ENCODE data around the gene UBA52. TPM values are rescaled to one million over a fixed set of nuclear protein-coding genes. Genes with fewer than 3 reads are reported as not detected.
"Not testable (repeated sequence)": the region's sequence is repeated elsewhere in the genome, so short reads cannot be mapped to it uniquely, and the experiment has no call there.

UBA52 gene
- total RNA-seq = 1,081 and 1,137 TPM in 2 replicates
- long read RNA-seq, transcript UBA52-202 (5 exons, 2,845 nt) = minor isoform, 51 of 286 reads
- long read RNA-seq, transcript UBA52-201 (5 exons, 572 nt) = major isoform, 182 of 286 reads
- long read RNA-seq, transcript UBA52-209 (4 exons, 514 nt) = minor isoform, 37 of 286 reads
- long read RNA-seq, partial matches to known transcripts = 1 of 286 reads
- long read RNA-seq, other reads (novel, unspliced or antisense) = 10 of 286 reads

DNA sequence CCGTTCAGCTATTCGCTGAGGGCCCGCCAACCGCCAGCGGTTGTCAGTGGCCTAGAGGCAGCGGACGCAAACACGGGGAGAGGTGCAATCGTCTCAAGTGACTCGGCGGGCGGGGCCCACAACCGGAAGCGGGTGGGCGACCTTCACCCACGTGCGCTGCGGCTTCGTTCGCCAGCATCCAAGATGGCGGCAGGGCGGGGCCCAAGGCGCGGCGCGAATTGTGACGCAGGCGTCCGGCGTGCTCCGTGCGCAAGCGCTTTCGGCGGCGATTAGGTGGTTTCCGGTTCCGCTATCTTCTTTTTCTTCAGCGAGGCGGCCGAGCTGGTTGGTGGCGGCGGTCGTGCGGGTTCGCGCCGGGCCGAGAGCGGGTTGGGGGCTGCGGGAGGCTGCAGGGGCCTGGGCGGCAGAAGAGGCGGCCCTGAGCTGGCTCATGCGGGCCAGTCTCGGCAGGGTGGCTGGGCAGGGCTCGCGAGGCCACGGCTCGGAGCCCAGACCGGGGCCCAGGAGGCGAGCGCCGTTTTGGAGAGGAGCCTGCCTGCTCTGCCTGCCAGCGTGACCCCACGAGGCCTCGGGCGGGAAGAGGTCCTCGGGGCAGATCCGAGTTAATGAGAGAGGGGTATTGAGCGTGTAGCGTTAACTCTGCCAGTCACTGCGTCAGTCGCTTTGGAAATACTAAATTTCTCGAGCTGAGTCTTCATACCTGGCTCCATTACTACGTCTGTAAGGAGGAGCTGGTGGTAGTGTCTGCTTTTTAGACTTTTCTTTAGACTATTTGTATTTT is at the start of gene UBA52:
Gene UBA52 (plus strand): TSS at position 294 of the 781 bp plus-strand sequence. CDS start 1,444 bp downstream, outside the sequence.
- peak within 1 kb of the TSS; percentile 85 for H3K4me3 Mint-ChIP-seq
- DNase-seq (ENCODE audit: low read depth, low spot score) = peak; percentile 98
- H3K27me3 Mint-ChIP-seq (ENCODE audit: low read depth) = no peaks in the 10 kb centered on the region
- TF ChIP-seq CTCF (conservative IDR thresholded peaks at IDR 0.05) = peak; percentile 7
- H3K36me3 Mint-ChIP-seq (ENCODE audit: low read depth) = peaks cover 8% of the 10 kb centered on the region
- peak within 1 kb of the TSS; percentile 94 for H3K27ac Mint-ChIP-seq (ENCODE audit: unreplicated experiment)
- no peaks in the 10 kb centered on the region for H3K9me3 Mint-ChIP-seq
- H3K4me1 Mint-ChIP-seq = peaks cover 25% of the 10 kb centered on the region

DNA sequence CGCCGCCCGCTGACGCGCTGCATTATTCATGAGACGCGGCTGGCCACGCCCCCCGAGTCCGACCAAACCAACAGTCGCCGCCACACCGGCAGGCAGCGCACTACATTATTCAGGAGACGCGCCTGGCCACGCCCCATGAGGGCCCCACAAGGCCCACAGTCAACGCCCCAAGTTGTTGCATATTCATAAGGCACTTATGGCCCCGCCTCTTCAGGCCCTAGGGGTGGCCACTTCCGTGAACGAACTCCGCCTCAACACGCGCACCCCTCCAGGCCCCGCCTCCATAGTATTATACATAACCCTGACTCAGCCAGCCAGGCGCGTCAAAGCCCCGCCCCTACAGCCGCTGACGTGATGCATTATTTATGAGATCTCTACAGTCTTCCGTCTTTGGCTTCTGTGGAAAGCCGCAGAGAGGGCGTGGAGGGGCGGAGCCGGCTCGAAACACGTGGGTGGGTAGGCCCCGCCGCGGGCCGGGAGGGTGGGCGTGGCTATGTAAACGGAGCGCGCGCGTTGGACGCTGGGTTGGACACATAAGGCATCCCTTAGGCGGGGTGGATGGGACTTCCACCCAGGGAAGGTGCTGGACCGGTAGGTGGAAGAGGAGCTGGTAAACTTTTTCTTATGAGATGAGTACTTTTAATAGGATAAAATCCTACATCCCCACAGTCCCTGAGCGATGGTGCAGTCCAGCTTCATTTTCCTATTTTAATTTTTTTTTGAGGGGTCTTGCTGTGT is 49.4 kb upstream of the UBA52 start:
- DNase-seq (ENCODE audit: low read depth, low spot score) = peak; percentile 100
- Mint-ChIP-seq H3K9me3 (no peaks in the 10 kb centered on the region), H3K27ac (ENCODE audit: unreplicated experiment) (peak overlapping the region; percentile 93), H3K27me3 (ENCODE audit: low read depth) (no peaks in the 10 kb centered on the region), H3K4me1 (peaks cover 21% of the 10 kb centered on the region), H3K36me3 (ENCODE audit: low read depth) (no peaks in the 10 kb centered on the region), H3K4me3 (peak overlapping the region; percentile 98)
- no peak for TF ChIP-seq CTCF (conservative IDR thresholded peaks at IDR 0.05)

DNA sequence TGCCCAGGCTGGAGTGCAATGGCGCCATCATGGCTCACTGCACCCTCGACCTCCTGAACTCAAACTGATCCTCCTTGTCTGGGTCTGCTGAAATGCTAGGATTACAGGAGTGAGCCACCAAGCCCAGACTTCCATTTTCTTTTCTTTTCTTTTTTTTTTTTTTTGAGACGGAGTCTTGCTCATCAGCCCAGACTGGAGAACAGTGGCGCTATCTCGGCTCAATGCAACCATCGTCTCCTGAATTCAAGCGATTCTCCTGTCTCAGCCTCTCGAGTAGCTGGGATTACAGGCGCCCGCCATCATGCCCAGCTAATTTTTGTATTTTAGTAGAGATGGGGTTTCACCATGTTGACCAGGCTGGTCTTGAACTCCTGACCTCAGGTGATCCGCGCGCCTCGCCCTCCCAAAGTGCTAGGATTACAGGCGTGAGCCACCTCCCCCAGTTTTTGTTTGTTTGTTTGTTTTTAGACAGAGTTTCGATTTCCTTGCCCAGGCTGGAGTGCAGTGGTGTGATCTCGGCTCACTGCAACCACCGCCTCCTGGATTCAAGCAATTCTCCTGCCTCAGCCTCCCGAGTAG is 48.7 kb upstream of the UBA52 start:
- DNase-seq (ENCODE audit: low read depth, low spot score); H3K27me3 Mint-ChIP-seq (ENCODE audit: low read depth); H3K36me3 Mint-ChIP-seq (ENCODE audit: low read depth); H3K27ac Mint-ChIP-seq (ENCODE audit: unreplicated experiment); H3K9me3 Mint-ChIP-seq: not testable (repeated sequence)
- Mint-ChIP-seq H3K4me1 (peaks cover 21% of the 10 kb centered on the region), H3K4me3 (peak overlapping the region; percentile 98)

- no peaks in the 10 kb centered on the region for H3K9me3 Mint-ChIP-seq
- peak overlapping the region; percentile 71 for H3K27ac Mint-ChIP-seq (ENCODE audit: unreplicated experiment)
- DNase-seq (ENCODE audit: low read depth, low spot score) = no peak
- no peaks in the 10 kb centered on the region for H3K27me3 Mint-ChIP-seq (ENCODE audit: low read depth)
- H3K36me3 Mint-ChIP-seq (ENCODE audit: low read depth) = no peaks in the 10 kb centered on the region
- H3K4me3 Mint-ChIP-seq = no peak overlapping the region
- H3K4me1 Mint-ChIP-seq = peaks cover 21% of the 10 kb centered on the region
- no peak for TF ChIP-seq CTCF (conservative IDR thresholded peaks at IDR 0.05)
Measured at GRCh38 chr19:18523841-18524240, 47.8 kb upstream of the UBA52 start.

DNA sequence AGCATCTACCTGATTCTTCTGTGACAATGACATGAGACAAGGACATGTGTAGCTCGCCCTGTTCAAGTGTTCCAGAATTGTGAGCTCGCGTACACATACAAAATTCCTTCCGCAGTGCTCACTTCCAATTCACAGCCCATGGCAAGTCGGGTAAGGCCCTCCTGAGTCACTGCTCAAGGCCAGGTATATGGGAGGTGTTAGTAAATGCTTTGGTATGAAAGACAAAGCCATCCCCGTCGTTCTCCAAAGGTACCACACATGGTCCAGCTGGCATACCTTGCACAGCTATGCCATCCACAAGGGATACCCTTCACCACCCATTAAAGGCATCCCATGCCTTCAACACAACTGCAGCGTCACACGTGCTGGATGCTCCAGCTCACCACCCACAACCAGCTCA is 45.3 kb upstream of the UBA52 start:
- DNase-seq (ENCODE audit: low read depth, low spot score) = no peak
- no peaks in the 10 kb centered on the region for H3K27me3 Mint-ChIP-seq (ENCODE audit: low read depth)
- no peak overlapping the region for H3K27ac Mint-ChIP-seq (ENCODE audit: unreplicated experiment)
- H3K4me3 Mint-ChIP-seq = peak overlapping the region; percentile 34
- peaks cover 9% of the 10 kb centered on the region for H3K4me1 Mint-ChIP-seq
- no peaks in the 10 kb centered on the region for H3K9me3 Mint-ChIP-seq
- TF ChIP-seq CTCF (conservative IDR thresholded peaks at IDR 0.05) = no peak
- no peaks in the 10 kb centered on the region for H3K36me3 Mint-ChIP-seq (ENCODE audit: low read depth)
